ENCODE results near the gene CDHR3.

CDHR3 gene

GRCh38 chr7:106064316-106064715 lies 101.3 kb downstream of the CDHR3 start:
- no peak for DNase-seq (ENCODE audit: low spot score)
- no peak for FAIRE-seq

- DNase-seq (ENCODE audit: low spot score): peak; percentile 96
- FAIRE-seq: peak; percentile 91
Observed at GRCh38 chr7:106064771-106065574, 101.9 kb downstream of the CDHR3 start.

GRCh38 chr7:106065575-106066500 lies 102.8 kb downstream of the CDHR3 start:
- FAIRE-seq: no peak
- no peak for DNase-seq (ENCODE audit: low spot score)

- FAIRE-seq: no peak
- no peak for DNase-seq (ENCODE audit: low spot score)
Observed at GRCh38 chr7:106067678-106068077, 104.6 kb downstream of the CDHR3 start.

GRCh38 chr7:106068538-106068961 lies 105.5 kb downstream of the CDHR3 start:
- DNase-seq (ENCODE audit: low spot score): no peak
- FAIRE-seq: no peak

- no peak for DNase-seq (ENCODE audit: low spot score)
- FAIRE-seq: no peak
Observed at GRCh38 chr7:106068986-106069385, 105.9 kb downstream of the CDHR3 start.

- DNase-seq (ENCODE audit: low spot score) (no peak), FAIRE-seq (no peak)
Observed at GRCh38 chr7:106069471-106070200, 106.6 kb downstream of the CDHR3 start.

- FAIRE-seq: no peak
- DNase-seq (ENCODE audit: low spot score): no peak
Observed at GRCh38 chr7:106070201-106070551, 107.1 kb downstream of the CDHR3 start.

GRCh38 chr7:106070567-106071254 lies 107.6 kb downstream of the CDHR3 start:
- no peak for DNase-seq (ENCODE audit: low spot score)
- FAIRE-seq: no peak

GRCh38 chr7:106071356-106071998 lies 108.4 kb downstream of the CDHR3 start:
- DNase-seq (ENCODE audit: low spot score) (no peak), FAIRE-seq (no peak)

- FAIRE-seq: no peak
Observed at GRCh38 chr7:106071999-106072714, 109.1 kb downstream of the CDHR3 start.

GRCh38 chr7:106072715-106073091 lies 109.6 kb downstream of the CDHR3 start:
- DNase-seq (ENCODE audit: low spot score) (no peak), FAIRE-seq (no peak)

More at GRCh38 chr7:106071999-106072714, 109.1 kb downstream of the CDHR3 start:
- DNase-seq (ENCODE audit: low spot score): no peak

- DNase-seq (ENCODE audit: low spot score) (no peak), FAIRE-seq (no peak)
Observed at GRCh38 chr7:106073701-106074100, 110.6 kb downstream of the CDHR3 start.

- no peak for DNase-seq (ENCODE audit: low spot score)
- FAIRE-seq: no peak
Observed at GRCh38 chr7:106074257-106074656, 111.2 kb downstream of the CDHR3 start.

GRCh38 chr7:106075937-106076336 lies 112.9 kb downstream of the CDHR3 start:
- DNase-seq (ENCODE audit: low spot score) (no peak), FAIRE-seq (no peak)

GRCh38 chr7:106076537-106076936 lies 113.5 kb downstream of the CDHR3 start:
- DNase-seq (ENCODE audit: low spot score): no peak
- no peak for FAIRE-seq

- FAIRE-seq (no peak), DNase-seq (ENCODE audit: low spot score) (no peak)
Observed at GRCh38 chr7:106080300-106080987, 117.4 kb downstream of the CDHR3 start.

- FAIRE-seq: no peak
- DNase-seq (ENCODE audit: low spot score): no peak
Observed at GRCh38 chr7:106082087-106082854, 119.2 kb downstream of the CDHR3 start.
